Hepatocyte (in vitro differentiated cells): ENCODE measurements around the gene SMARCC2. TPM values are rescaled to one million over a fixed set of nuclear protein-coding genes. Genes with fewer than 3 reads are reported as not detected.

Source experiments
- DNase-seq: peaks from one replicate; pipeline ENCODE4 v3.0.0-alpha.2; 2016; ENCODE audit warnings: low spot score
- H2AFZ ChIP-seq: fragments of 200-600 bp; sonication (generic); 2 replicates; pipeline ENCODE4 v1.6.0; 2016; ENCODE audit warnings: antibody characterized with exemption, mild to moderate bottlenecking
- H3K27ac ChIP-seq: fragments of 200-600 bp; sonication (generic); 2 replicates; pipeline ENCODE4 v1.5.1; 2016; ENCODE audit warnings: mild to moderate bottlenecking
- H3K27me3 ChIP-seq: fragments of 200-600 bp; sonication (generic); 2 replicates; pipeline ENCODE4 v1.6.1; 2016
- H3K36me3 ChIP-seq: fragments of 200-600 bp; sonication (generic); replicated peaks from 2 replicates; pipeline ENCODE4 v1.5.1; 2016; ENCODE audit warnings: low read depth; ENCODE audit not compliant: insufficient read depth
- H3K4me1 ChIP-seq: fragments of 200-600 bp; sonication (generic); 2 replicates; pipeline ENCODE4 v1.5.1; 2016; ENCODE audit warnings: mild to moderate bottlenecking, moderate library complexity; ENCODE audit not compliant: insufficient read depth
- H3K4me2 ChIP-seq: fragments of 200-600 bp; sonication (generic); 2 replicates; pipeline ENCODE4 v1.6.0; 2016
- H3K4me3 ChIP-seq: fragments of 200-600 bp; sonication (generic); 2 replicates; pipeline ENCODE4 v1.5.1; 2016; ENCODE audit warnings: mild to moderate bottlenecking
- H3K79me2 ChIP-seq: fragments of 200-600 bp; sonication (generic); 2 replicates; pipeline ENCODE4 v1.6.0; 2017; ENCODE audit warnings: mild to moderate bottlenecking
- H3K9me2 ChIP-seq: fragments of 200-600 bp; sonication (generic); replicated peaks from 2 replicates; pipeline ENCODE4 v1.6.0; 2017; ENCODE audit warnings: mild to moderate bottlenecking; ENCODE audit not compliant: insufficient read depth
- H3K9me3 ChIP-seq: fragments of 200-600 bp; sonication (generic); 2 replicates; pipeline ENCODE4 v1.5.1; 2016; ENCODE audit warnings: low read depth, mild to moderate bottlenecking
- H4K20me1 ChIP-seq: fragments of 200-600 bp; sonication (generic); 2 replicates; pipeline ENCODE4 v1.6.0; 2016; ENCODE audit warnings: mild to moderate bottlenecking; ENCODE audit not compliant: insufficient read depth, poor library complexity, severe bottlenecking
- CTCF ChIP-seq: fragments of 200-600 bp; sonication (generic); IDR thresholded peaks from 2 replicates; pipeline ENCODE4 v1.5.1; 2016; ENCODE audit warnings: antibody characterized with exemption, mild to moderate bottlenecking; ENCODE audit not compliant: poor library complexity
- EZH2 ChIP-seq: fragments of 200-600 bp; sonication (generic); IDR thresholded peaks from 2 replicates; pipeline ENCODE4 v1.6.1; 2016; ENCODE audit warnings: antibody characterized with exemption, mild to moderate bottlenecking, borderline replicate concordance
- EZH2phosphoT487 ChIP-seq: fragments of 200-600 bp; sonication (generic); IDR thresholded peaks from one replicate; pipeline ENCODE4 v1.6.1; 2018; ENCODE audit warnings: antibody characterized with exemption, mild to moderate bottlenecking, low read depth, moderate library complexity; ENCODE audit not compliant: unreplicated experiment, severe bottlenecking
- WGBS: methylation state at CpG from one replicate; pipeline ENCODE4 v1.1.6; 2016; ENCODE audit warnings: low lambda C conversion rate; ENCODE audit errors: missing lambda C conversion rate; 5-methylcytosine and 5-hydroxymethylcytosine counted together
- polyA plus RNA-seq: library from polyadenylated mRNA; unstranded; fragments of >200 nt; fragmentation: Nextera tagmentation; extraction: Ambion mirVana; gene quantifications from 2 replicates; pipeline ENCODE4 v1.2.1, GENCODE V29; 2016
- total RNA-seq: library from RNA; depleted of rRNA; stranded (reverse); fragments of >200 nt; gene quantifications from 2 replicates; pipeline ENCODE4 v1.2.3, GENCODE V29; 2014

Gene SMARCC2
- total and polyA plus RNA-seq, 2 experiments from 2014 or later: 34.8 to 68.6 TPM

- no peaks in the 10 kb centered on the region for H3K27me3 ChIP-seq
- no peaks in the 10 kb centered on the region for H4K20me1 ChIP-seq
- H3K36me3 ChIP-seq: no peaks in the 10 kb centered on the region
- H3K4me2 ChIP-seq: peak overlapping the region; percentile 70
- H3K79me2 ChIP-seq: peaks cover 25% of the 10 kb centered on the region
- no peaks in the 10 kb centered on the region for H3K9me2 ChIP-seq
- H2AFZ ChIP-seq: peak overlapping the region; percentile 69
- peaks cover 22% of the 10 kb centered on the region for H3K4me1 ChIP-seq
- 50% methylated on average over 15 of the region's 15 CpGs for WGBS
- DNase-seq: no peak
- no peak overlapping the region for H3K4me3 ChIP-seq
- peak overlapping the region; percentile 96 for H3K27ac ChIP-seq
- TF ChIP-seq EZH2 (no peak), EZH2phosphoT487 (no peak), CTCF (no peak)
- H3K9me3 ChIP-seq: no peaks in the 10 kb centered on the region
These were observed 34.4 kb upstream of the SMARCC2 start for GRCh38 chr12:56223571-56224101.

GRCh38 chr12:56222531-56222895, 33.2 kb upstream of the SMARCC2 start:
- Histone ChIP-seq H3K4me3 (peak overlapping the region; percentile 10), H3K4me1 (peaks cover 22% of the 10 kb centered on the region)

GRCh38 chr12:56221757-56222530, 32.7 kb upstream of the SMARCC2 start, which contains the start of gene RNF41:
Gene RNF41, minus strand, starts transcription at chr12:56221922. Its CDS starts 7,875 bp downstream, at chr12:56214047.
- Histone ChIP-seq H3K4me2 (peak within 1 kb of the TSS; percentile 94), H3K27me3 (no peaks in the 10 kb centered on the region), H3K36me3 (no peaks in the 10 kb centered on the region), H3K9me2 (no peaks in the 10 kb centered on the region), H3K27ac (peak within 1 kb of the TSS; percentile 96), H3K4me1 (peaks cover 22% of the 10 kb centered on the region), H3K4me3 (peak within 1 kb of the TSS; percentile 69), H4K20me1 (no peaks in the 10 kb centered on the region), H2AFZ (peak within 1 kb of the TSS; percentile 59), H3K79me2 (peaks cover 42% of the 10 kb centered on the region), H3K9me3 (no peaks in the 10 kb centered on the region)
- WGBS: 14% methylated on average over 41 of the region's 42 CpGs
- peak; percentile 99 for DNase-seq
- TF ChIP-seq CTCF: no peak
- no peak for TF ChIP-seq EZH2phosphoT487
- TF ChIP-seq EZH2: no peak

More at GRCh38 chr12:56222531-56222895, 33.2 kb upstream of the SMARCC2 start:
- no peaks in the 10 kb centered on the region for H3K27me3 ChIP-seq
- TF ChIP-seq EZH2phosphoT487 (no peak), EZH2 (no peak), CTCF (no peak)
- H4K20me1 ChIP-seq: no peaks in the 10 kb centered on the region
- H3K9me2 ChIP-seq: no peaks in the 10 kb centered on the region
- no peaks in the 10 kb centered on the region for H3K36me3 ChIP-seq
- H2AFZ ChIP-seq: peak overlapping the region; percentile 56
- H3K79me2 ChIP-seq: peaks cover 36% of the 10 kb centered on the region
- peak overlapping the region; percentile 79 for H3K4me2 ChIP-seq
- no peak for DNase-seq
- H3K9me3 ChIP-seq: no peaks in the 10 kb centered on the region
- peak overlapping the region; percentile 96 for H3K27ac ChIP-seq
- WGBS: 56% methylated on average over 4 of the region's 4 CpGs
